Activated CD4-positive, CD25-positive, alpha-beta regulatory T cell treated with anti-CD3 and anti-CD28 coated beads, Interleukin-2, amount 50 U/mL, for 16 hours (primary cell): ENCODE measurements around the gene LZTFL1.

Experiments
- DNase-seq: peaks from one replicate; pipeline ENCODE4 v3.0.0-alpha.2; 2020; ENCODE audit warnings: low read depth, low spot score

LZTFL1 gene

GRCh38 chr3:45807681-45808540 is 34.0 kb downstream of the LZTFL1 start:
- no peak for DNase-seq

GRCh38 chr3:45807133-45807532 is 34.8 kb downstream of the LZTFL1 start:
- no peak for DNase-seq

- no peak for DNase-seq
Observed at GRCh38 chr3:45806072-45806471, 35.8 kb downstream of the LZTFL1 start.

DNA sequence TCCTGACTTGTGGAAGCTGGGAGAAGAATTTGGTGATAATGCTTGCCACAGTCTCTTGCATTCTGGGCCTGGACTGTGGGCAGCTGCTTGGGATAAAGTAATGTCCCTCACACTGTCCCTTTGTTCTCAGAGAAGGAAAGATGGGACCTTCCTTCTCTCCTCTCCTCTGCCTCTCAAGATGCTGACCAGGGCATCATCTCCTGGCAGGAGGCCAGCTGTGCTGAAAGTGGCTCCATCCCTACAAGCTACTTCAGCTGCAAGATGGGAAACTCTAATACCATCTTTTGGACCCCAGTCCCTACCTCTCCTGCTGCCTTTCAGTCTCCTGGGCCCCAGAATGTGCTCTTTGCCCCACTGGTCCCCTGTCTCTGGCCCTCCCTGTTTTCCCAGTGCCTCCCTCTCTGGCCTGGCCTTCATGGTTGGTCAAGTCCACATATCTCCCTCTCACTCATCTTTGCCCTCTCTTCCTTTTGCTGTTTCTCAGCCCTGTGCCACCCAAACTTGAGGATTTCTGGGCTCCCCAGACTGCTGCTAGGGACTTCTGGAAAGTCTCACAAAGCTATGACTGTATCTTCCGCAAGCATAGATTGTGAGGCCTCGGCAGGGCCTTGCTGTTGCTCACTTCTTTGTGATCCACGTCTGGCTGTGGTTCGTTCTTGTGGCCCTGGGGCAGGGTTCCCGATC is 38.5 kb downstream of the LZTFL1 start:
- DNase-seq = no peak

GRCh38 chr3:45802146-45802545 is 39.8 kb downstream of the LZTFL1 start:
- DNase-seq = no peak

DNA sequence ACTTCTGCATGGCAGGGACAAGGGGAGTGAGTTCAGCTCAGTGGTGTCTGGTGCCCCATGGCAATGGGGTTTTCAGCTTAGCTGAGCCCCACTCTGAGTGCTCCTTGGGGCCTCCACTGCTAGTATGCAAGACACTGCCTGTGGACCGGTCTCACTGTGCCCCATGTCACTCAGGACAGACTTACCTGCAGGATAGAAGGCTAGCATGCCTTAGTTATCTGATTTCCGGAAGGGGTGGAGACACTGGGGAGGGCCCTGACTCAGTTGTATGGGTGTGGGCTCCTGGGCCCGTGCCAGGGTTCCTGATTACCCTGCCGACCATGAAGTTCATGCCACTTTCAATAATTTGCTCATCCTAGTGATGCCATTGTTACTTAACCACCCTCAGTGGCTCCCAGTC is 41.3 kb downstream of the LZTFL1 start:
- no peak for DNase-seq

- no peak for DNase-seq
Observed at GRCh38 chr3:45799586-45799985, 42.3 kb downstream of the LZTFL1 start.

- no peak for DNase-seq
Observed at GRCh38 chr3:45798034-45798433, 43.9 kb downstream of the LZTFL1 start.

- DNase-seq = no peak
Observed at GRCh38 chr3:45796902-45797637, 44.8 kb downstream of the LZTFL1 start.

- DNase-seq = no peak
Observed at GRCh38 chr3:45795882-45796765, 45.8 kb downstream of the LZTFL1 start, which contains the start of gene SLC6A20. Gene SLC6A20 (minus strand): TSS chr3:45796536. CDS start chr3:45796419, 117 bp downstream.

GRCh38 chr3:45795509-45795881 is 46.4 kb downstream of the LZTFL1 start:
- DNase-seq = no peak

DNA sequence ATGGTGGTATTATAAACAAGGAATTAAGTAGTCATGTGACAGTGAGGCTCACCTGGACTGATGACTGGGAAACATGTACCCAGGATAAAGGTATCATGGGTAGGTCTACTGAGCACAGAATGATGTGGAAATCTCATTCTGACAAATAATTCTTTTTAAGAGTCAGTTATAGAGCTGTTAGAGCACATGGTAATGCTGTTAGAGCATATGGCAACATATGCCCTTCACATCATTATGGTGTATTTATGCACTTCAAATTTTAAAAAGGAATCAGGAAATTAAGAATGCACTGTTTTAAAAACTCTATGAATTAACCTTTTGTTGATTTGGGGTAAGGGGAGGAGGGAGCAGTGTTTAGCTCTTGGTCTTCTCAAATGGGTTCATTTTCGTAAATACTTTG is 47.3 kb downstream of the LZTFL1 start:
- DNase-seq = no peak

GRCh38 chr3:45794177-45794560 is 47.8 kb downstream of the LZTFL1 start:
- no peak for DNase-seq

DNA sequence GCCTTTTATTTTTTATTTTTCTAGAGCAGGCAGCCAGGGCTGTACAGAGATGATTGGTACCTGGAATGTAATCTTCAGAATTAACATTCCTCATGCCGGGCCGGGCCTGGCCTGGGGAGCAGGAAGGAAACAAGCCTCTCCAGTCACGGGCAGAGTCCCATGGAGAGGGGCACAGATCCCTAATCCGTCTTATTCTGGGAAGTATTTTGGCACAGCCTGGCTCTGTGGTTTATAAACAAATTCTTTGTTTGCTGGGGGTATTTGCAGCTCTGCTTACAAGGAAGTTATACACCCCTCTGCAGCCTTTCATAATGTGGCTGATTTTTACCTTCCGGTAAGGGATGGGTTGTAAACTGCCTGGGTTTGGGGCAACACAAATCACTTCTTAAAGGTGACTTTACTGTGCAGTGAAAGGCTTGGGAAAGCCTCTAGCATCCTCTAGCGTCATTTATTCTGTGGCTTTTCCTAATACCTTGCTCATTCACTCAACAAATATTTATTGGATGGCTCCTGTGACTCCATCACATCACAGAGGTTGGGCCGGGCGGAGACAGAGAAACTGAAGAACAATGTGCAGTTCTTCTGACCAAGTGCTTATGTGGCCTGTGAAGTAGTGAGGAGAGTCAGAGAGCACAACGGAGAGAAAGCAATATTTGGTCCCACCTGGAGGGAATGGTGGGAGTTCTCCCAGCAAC is 48.3 kb downstream of the LZTFL1 start:
- DNase-seq = no peak

GRCh38 chr3:45792516-45793172 is 49.3 kb downstream of the LZTFL1 start:
- DNase-seq = no peak

- no peak for DNase-seq
Observed at GRCh38 chr3:45792036-45792435, 49.9 kb downstream of the LZTFL1 start.

DNA sequence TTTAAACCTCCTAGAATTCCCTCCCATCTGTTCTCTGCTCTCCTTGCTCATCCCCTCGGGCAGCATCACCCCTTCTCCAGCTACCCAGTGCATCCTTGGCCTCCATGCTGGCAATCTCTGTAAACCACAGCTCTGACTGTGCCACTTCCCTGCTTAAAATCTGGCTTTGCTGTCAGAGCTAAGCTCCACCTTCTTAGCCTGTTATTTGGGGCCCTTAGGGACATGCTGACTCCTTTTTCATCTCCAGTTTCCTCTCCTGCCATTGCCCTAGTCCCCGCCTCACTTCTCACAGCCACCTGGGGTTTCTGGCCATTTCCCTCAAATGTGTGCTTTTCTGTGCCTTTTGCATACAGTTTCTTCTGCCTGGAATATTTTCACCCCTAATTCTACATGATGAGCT is 51.3 kb downstream of the LZTFL1 start:
- no peak for DNase-seq

DNA sequence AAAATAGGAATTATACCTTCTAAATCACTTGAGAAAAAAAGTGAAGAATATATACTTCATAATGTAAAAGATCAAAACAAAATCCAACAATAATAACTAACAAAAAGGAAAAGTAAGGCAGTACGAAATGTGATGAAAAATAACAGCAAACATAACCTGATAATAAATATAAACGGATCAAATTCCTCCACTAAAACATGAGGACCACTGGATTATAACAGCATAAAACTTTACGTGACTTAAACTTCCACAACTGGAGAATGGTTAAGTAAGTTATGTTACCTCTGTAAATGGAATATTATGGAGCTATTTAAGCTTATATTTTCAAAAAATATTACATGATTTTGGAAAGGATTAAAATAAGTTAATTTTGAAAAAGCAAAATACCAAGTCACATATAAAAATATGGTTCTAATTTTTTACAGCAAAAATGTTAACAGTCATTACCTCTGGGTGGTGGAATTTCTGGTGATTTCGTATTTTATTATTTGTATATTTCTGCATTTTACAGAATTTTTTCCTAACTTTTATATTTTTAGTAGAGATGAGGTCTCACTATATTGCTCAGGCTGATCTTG is 52.6 kb downstream of the LZTFL1 start:
- no peak for DNase-seq

DNA sequence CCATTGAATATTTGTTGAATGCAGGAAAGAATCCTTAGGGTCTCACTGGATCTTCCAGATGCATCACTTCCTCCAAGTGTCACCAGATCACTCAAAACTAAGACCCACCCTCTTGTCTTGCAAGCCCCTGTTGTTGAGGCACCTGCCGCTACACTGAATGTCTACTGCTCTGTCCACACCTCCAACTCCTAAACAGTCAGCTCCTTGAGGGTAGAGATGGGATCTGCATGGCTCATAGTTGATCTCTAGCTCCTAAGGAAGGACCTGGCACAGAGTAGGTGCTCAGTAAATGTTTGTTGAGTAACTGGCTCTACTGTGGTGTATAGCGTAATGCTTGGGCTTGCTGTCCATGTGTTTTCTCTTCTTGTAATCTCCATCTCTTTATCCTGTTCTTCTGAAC is 54.4 kb downstream of the LZTFL1 start:
- no peak for DNase-seq
